Esophagus squamous epithelium (tissue), 4 donors: Measurements from ENCODE around the gene TMEM255B.

Experiments used
- POLR2A ChIP-seq, 4 donors: fragments of 450-650 bp; IDR thresholded peaks; one replicate each; pipeline ENCODE4 v1.6.1; 2017; ENCODE audit warnings: antibody characterized with exemption in 4 of 4, mild to moderate bottlenecking in 4 of 4, moderate library complexity in 3 of 4
- TF ChIP-seq, protein P1 (sequence below), 6 experiments: fragments of 450-650 bp in 4 of 6; fragments of 200-600 bp in 2 of 6; sonication (generic) in 2 of 6; IDR thresholded peaks; one replicate each; pipeline ENCODE4 v1.5.1; 2016 to 2019; ENCODE audit warnings: antibody characterized with exemption in 6 of 6, mild to moderate bottlenecking in 4 of 6, moderate library complexity in 4 of 6

DNA sequence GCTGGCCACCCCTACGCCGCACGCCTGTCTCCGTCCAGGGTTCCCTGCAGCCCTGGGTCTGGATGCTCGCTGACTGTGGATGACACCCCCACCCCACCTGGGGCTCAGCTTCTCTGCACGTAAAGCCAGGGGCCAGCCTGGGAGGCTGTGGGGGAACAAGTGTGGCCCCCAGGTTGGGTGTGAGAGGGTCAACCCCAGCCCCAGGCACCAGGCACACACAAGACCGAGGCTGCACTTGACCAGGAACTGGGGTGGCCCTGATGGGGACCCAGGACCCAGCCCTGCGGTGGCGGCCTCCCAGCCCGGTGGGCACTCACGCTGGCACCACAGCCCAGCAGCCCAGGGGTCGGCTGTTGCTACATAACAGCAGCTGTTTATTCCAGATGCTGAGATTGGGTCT lies 63.2 kb downstream of the TMEM255B start:
- TF ChIP-seq POLR2A (IDR thresholded peaks at IDR 0.05): no peak
- TF ChIP-seq, protein P1, sequence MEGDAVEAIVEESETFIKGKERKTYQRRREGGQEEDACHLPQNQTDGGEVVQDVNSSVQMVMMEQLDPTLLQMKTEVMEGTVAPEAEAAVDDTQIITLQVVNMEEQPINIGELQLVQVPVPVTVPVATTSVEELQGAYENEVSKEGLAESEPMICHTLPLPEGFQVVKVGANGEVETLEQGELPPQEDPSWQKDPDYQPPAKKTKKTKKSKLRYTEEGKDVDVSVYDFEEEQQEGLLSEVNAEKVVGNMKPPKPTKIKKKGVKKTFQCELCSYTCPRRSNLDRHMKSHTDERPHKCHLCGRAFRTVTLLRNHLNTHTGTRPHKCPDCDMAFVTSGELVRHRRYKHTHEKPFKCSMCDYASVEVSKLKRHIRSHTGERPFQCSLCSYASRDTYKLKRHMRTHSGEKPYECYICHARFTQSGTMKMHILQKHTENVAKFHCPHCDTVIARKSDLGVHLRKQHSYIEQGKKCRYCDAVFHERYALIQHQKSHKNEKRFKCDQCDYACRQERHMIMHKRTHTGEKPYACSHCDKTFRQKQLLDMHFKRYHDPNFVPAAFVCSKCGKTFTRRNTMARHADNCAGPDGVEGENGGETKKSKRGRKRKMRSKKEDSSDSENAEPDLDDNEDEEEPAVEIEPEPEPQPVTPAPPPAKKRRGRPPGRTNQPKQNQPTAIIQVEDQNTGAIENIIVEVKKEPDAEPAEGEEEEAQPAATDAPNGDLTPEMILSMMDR (IDR thresholded peaks at IDR 0.05): no peak
